Neural cell (in vitro differentiated cells): Measurements from ENCODE around the gene GAB2.

Source experiments
- EP300 ChIP-seq: fragments of 450-650 bp; conservative IDR thresholded peaks from 2 replicates; pipeline ENCODE4 v1.6.1; 2014; ENCODE audit warnings: antibody characterized with exemption, mild to moderate bottlenecking, moderate library complexity; ENCODE audit not compliant: poor library complexity, severe bottlenecking
- EZH2 ChIP-seq: fragments of 200-600, 300-800 bp; shearing (Covaris generic), sonication (generic); IDR thresholded peaks from 2 replicates; pipeline ENCODE4 v1.6.1; 2014; ENCODE audit warnings: antibody characterized with exemption, low read length, borderline replicate concordance, mild to moderate bottlenecking; ENCODE audit not compliant: insufficient read depth, poor library complexity, severe bottlenecking
- MXI1 ChIP-seq: fragments of 450-650 bp; conservative IDR thresholded peaks from 2 replicates; pipeline ENCODE4 v1.6.1; 2014; ENCODE audit warnings: antibody characterized with exemption, mild to moderate bottlenecking; ENCODE audit not compliant: poor library complexity, severe bottlenecking
- RAD21 ChIP-seq: fragments of 450-650 bp; conservative IDR thresholded peaks from 2 replicates; pipeline ENCODE4 v1.6.1; 2014; ENCODE audit warnings: antibody characterized with exemption, mild to moderate bottlenecking, moderate library complexity
- TAF1 ChIP-seq: IDR thresholded peaks from 2 replicates; pipeline ENCODE4 v1.6.1; 2012; ENCODE audit warnings: low read depth
- TF ChIP-seq, protein P1 (sequence below): fragments of 450-650 bp; IDR thresholded peaks from 2 replicates; pipeline ENCODE4 v1.5.1; 2014; ENCODE audit warnings: antibody characterized with exemption, mild to moderate bottlenecking, moderate library complexity; ENCODE audit not compliant: poor library complexity, severe bottlenecking
- TF ChIP-seq, protein P2 (sequence below): IDR thresholded peaks from 2 replicates; pipeline ENCODE4 v1.6.1; 2012; ENCODE audit warnings: borderline replicate concordance

GRCh38 chr11:78314762-78315161 is 102.9 kb downstream of the GAB2 start:
- TF ChIP-seq, protein P1, sequence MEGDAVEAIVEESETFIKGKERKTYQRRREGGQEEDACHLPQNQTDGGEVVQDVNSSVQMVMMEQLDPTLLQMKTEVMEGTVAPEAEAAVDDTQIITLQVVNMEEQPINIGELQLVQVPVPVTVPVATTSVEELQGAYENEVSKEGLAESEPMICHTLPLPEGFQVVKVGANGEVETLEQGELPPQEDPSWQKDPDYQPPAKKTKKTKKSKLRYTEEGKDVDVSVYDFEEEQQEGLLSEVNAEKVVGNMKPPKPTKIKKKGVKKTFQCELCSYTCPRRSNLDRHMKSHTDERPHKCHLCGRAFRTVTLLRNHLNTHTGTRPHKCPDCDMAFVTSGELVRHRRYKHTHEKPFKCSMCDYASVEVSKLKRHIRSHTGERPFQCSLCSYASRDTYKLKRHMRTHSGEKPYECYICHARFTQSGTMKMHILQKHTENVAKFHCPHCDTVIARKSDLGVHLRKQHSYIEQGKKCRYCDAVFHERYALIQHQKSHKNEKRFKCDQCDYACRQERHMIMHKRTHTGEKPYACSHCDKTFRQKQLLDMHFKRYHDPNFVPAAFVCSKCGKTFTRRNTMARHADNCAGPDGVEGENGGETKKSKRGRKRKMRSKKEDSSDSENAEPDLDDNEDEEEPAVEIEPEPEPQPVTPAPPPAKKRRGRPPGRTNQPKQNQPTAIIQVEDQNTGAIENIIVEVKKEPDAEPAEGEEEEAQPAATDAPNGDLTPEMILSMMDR: no peak
- no peak for TF ChIP-seq EZH2
- TF ChIP-seq, protein P2, sequence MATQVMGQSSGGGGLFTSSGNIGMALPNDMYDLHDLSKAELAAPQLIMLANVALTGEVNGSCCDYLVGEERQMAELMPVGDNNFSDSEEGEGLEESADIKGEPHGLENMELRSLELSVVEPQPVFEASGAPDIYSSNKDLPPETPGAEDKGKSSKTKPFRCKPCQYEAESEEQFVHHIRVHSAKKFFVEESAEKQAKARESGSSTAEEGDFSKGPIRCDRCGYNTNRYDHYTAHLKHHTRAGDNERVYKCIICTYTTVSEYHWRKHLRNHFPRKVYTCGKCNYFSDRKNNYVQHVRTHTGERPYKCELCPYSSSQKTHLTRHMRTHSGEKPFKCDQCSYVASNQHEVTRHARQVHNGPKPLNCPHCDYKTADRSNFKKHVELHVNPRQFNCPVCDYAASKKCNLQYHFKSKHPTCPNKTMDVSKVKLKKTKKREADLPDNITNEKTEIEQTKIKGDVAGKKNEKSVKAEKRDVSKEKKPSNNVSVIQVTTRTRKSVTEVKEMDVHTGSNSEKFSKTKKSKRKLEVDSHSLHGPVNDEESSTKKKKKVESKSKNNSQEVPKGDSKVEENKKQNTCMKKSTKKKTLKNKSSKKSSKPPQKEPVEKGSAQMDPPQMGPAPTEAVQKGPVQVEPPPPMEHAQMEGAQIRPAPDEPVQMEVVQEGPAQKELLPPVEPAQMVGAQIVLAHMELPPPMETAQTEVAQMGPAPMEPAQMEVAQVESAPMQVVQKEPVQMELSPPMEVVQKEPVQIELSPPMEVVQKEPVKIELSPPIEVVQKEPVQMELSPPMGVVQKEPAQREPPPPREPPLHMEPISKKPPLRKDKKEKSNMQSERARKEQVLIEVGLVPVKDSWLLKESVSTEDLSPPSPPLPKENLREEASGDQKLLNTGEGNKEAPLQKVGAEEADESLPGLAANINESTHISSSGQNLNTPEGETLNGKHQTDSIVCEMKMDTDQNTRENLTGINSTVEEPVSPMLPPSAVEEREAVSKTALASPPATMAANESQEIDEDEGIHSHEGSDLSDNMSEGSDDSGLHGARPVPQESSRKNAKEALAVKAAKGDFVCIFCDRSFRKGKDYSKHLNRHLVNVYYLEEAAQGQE: no peak
- no peak for TF ChIP-seq EP300
- TF ChIP-seq TAF1: no peak
- TF ChIP-seq MXI1: no peak
- TF ChIP-seq RAD21: no peak
